Right lobe of liver (tissue), 4 donors: ENCODE data around the gene SHANK2.

Experiments used
- POLR2A ChIP-seq: fragments of 450-650 bp; IDR thresholded peaks from one replicate; pipeline ENCODE4 v1.6.1; 2017; ENCODE audit warnings: antibody characterized with exemption, mild to moderate bottlenecking
- TF ChIP-seq, protein P1 (sequence below), 4 donors: fragments of 200-600 bp in 3 of 4; fragments of 450-650 bp in 1 of 4; IDR thresholded peaks; one replicate each; pipeline versions ENCODE4 v1.5.1 to v1.8.0; 2016 to 2022; ENCODE audit warnings: antibody characterized with exemption in 4 of 4, mild to moderate bottlenecking in 2 of 4
- donor health status: DM: no; HTN: no; CAD: no.
- donor health status: DM: no; HTN: no; CAD: no.
- donor health status: DM: no; HTN: yes; CAD: no.

DNA sequence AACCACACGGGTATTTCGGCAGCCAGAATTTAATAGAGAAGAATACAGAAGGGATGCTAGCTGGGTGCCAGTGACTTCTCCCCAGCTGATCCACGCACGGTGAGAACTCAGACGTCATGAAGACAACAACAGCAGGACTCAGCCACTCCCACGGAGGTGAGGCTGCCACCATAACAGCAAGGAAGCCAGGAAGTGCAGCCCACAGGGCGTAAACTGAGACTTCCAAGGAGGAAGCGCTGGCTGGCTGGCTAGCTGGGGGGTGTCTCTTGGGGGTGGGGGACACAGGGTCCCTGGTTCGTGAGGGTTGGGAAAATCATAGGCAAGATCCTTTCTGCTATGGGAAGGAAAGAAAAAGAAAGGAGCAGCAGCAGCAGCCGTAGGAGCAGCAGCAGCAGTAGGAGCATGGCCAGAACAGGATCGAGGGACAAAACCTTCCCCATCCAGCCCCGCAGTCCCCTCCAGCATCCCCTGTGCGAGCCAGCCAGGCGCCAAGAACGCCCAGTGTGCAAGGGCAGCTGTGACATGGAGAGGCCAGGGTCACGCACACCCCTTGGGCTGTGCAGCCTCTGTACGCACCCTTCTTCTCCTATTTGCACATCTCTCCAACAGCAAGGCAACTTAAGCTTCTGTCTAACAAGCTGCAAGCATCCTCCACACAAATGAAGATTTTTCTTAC lies 49.6 kb upstream of the SHANK2 start:
- TF ChIP-seq, protein P1, sequence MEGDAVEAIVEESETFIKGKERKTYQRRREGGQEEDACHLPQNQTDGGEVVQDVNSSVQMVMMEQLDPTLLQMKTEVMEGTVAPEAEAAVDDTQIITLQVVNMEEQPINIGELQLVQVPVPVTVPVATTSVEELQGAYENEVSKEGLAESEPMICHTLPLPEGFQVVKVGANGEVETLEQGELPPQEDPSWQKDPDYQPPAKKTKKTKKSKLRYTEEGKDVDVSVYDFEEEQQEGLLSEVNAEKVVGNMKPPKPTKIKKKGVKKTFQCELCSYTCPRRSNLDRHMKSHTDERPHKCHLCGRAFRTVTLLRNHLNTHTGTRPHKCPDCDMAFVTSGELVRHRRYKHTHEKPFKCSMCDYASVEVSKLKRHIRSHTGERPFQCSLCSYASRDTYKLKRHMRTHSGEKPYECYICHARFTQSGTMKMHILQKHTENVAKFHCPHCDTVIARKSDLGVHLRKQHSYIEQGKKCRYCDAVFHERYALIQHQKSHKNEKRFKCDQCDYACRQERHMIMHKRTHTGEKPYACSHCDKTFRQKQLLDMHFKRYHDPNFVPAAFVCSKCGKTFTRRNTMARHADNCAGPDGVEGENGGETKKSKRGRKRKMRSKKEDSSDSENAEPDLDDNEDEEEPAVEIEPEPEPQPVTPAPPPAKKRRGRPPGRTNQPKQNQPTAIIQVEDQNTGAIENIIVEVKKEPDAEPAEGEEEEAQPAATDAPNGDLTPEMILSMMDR (IDR thresholded peaks at IDR 0.05) = no peak
- no peak for TF ChIP-seq POLR2A
